WI38 (cell line): Measurements from ENCODE around the gene CIC.

Source experiments
- H3K4me3 ChIP-seq: 2 replicates; pipeline ENCODE4 v1.5.1; 2011; ENCODE audit warnings: low read depth, mild to moderate bottlenecking, control low read depth, low read length
- TF ChIP-seq, protein P1 (sequence below): IDR thresholded peaks from 2 replicates; pipeline ENCODE4 v1.5.1; 2012; ENCODE audit warnings: low read depth, mild to moderate bottlenecking, control low read depth, low read length

CIC gene

DNA sequence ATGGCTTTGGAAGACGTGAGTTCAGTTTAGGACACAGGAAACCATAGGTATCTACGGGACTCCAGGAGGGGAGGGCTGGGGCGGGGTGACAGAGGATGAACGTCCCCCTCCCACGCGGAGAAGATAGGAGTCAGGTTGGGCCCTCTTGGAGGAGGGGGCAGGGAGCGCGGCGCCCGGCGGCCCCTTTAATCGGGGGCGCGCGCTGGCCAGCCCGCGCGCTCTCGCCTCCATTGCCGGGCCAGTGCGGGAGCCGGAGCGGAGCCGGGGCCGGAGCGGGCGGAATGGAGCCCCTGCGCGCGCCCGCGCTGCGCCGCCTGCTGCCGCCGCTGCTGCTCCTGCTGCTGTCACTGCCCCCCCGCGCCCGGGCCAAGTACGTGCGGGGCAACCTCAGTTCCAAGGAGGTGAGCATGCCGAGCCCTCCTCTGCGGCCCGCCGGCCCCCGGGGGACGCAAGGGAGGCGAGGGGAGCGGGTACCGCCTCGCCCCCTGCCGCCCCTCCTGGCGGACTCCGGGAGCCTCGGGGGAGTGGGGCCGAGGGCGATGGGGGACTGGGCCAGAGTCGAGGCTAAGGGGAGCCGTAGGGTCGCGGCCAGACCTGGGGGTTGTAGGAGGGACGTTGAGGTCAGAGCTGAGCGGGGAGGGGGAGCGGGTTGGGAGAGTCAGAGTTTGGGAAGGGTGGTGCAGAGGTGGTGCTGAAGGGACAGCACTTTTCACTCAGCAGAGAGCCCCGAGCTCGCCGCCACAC, 44.2 kb downstream of the CIC start, which contains the start of gene TMEM145:
TMEM145 (plus strand) TSS at position 214 of the 744 bp plus-strand sequence; CDS start at position 282, 68 bp downstream.
- TF ChIP-seq, protein P1, sequence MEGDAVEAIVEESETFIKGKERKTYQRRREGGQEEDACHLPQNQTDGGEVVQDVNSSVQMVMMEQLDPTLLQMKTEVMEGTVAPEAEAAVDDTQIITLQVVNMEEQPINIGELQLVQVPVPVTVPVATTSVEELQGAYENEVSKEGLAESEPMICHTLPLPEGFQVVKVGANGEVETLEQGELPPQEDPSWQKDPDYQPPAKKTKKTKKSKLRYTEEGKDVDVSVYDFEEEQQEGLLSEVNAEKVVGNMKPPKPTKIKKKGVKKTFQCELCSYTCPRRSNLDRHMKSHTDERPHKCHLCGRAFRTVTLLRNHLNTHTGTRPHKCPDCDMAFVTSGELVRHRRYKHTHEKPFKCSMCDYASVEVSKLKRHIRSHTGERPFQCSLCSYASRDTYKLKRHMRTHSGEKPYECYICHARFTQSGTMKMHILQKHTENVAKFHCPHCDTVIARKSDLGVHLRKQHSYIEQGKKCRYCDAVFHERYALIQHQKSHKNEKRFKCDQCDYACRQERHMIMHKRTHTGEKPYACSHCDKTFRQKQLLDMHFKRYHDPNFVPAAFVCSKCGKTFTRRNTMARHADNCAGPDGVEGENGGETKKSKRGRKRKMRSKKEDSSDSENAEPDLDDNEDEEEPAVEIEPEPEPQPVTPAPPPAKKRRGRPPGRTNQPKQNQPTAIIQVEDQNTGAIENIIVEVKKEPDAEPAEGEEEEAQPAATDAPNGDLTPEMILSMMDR: no peak
- H3K4me3 ChIP-seq: peak within 1 kb of the TSS; percentile 48

DNA sequence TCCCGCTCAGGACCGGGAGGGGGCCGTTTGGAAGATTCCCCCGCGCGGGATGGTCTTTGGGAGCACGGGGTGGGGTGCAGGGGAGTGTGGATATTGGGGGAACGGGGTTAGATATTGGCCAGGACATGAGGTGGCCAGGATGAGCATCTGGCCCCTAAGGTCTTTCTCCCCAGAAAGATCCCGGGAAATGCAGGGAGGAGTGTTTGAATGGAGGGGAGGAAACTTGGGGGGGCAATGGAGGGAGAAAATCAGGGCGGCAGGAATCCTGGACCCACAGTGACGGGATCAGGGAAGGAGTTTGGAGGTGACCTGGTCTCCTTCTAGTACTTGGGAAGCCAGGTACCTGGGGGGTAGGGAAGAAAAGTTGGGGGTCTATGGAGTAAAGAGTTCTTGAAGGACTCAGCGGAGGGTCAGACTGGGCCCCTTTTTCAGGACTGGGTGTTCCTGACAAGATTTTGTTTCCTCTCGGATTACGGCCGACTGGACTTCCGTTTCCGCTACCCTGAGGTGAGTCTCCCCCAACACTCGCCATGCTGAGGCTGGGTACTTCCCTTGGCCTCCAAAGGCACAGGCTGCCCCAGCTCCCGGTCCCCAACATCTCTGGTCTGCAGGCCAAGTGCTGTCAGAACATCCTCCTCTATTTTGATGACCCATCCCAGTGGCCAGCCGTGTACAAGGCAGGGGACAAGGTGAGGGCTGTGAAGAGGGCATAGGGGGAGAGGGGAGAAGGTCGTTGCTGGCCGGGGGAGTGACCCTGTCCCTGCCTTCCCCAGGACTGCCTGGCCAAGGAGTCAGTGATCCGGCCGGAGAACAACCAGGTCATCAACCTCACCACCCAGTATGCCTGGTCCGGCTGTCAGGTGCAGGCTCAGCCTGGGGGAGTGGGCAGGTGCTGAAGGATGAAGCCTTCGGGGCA, 45.0 kb downstream of the CIC start:
- TF ChIP-seq, protein P1: no peak
- no peak overlapping the region for H3K4me3 ChIP-seq

DNA sequence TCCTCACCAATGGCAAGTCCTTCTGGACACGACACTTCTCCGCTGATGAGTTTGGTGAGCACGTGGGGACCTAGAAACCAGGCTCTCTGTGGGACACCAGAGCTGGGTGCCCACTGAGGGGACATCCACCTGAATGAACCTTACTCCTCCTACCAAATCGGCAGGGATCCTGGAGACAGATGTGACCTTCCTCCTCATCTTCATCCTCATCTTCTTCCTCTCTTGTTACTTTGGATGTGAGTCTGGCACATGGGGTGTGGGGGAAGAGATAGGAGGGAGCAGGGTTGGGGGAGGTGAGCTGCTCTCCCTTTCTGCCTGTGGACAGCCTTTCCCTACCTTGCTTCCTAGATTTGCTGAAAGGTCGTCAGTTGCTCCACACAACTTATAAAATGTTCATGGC, 46.0 kb downstream of the CIC start:
- TF ChIP-seq, protein P1: no peak
- no peak overlapping the region for H3K4me3 ChIP-seq

DNA sequence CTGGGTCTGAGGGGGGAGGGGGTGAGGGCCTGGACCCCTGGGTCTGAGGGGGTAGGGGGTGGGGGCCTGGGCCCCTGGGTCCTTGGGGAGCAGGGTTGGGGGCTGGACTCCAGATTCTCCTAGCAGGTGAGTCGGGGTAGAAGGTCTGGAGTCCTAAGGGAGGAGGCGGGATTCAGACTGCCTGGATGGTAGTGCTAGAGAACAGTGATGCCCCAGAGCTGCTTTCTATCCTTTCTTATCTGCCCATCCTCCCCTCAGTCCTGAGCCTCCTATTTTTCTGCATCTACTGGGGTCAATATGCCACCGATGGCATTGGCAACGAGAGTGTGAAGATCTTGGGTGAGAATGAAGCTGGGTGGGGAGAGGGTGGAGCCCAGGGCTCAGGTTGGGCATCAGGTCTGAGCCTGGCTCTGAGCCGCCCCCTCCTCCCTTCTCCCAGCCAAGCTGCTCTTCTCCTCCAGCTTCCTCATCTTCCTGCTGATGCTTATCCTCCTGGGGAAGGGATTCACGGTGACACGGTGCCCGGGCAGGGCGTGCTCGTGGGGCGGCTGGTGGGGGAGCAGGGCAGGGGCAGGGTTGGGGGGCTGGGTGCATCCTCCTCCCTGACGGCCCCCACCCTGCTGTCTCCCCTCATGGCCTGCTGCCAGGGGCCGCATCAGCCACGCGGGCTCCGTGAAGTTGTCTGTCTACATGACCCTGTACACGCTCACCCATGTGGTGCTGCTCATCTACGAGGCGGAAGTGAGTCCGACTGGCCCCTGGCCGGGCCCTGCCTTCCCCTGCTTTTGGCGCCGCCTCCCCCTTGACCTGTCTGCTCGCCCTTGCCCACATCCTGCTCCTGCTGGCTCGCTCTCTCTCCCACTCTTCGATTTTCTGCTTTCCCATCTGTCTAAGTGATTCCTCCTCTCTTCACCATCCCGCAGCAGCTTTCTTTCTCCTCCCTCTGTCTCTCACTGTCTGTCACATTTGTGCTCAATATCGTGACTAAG, 47.5 kb downstream of the CIC start:
- H3K4me3 ChIP-seq: no peak overlapping the region
- TF ChIP-seq, protein P1: no peak

DNA sequence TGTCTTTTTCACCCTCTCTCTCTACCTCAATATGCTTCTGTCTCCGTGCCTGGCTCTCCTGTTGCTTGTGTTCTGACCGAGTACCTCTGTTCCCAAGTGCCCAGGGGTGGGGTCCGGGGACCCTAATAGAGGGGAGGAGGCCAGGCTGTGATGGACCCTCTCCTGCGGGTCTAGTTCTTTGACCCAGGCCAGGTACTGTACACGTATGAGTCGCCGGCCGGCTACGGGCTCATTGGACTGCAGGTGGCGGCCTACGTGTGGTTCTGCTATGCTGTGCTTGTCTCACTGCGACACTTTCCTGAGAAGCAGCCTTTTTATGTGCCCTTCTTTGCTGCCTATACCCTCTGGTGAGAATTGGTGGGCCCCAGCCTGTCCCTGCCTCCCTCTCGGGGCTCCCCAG, 48.5 kb downstream of the CIC start:
- no peak overlapping the region for H3K4me3 ChIP-seq
- TF ChIP-seq, protein P1: no peak

DNA sequence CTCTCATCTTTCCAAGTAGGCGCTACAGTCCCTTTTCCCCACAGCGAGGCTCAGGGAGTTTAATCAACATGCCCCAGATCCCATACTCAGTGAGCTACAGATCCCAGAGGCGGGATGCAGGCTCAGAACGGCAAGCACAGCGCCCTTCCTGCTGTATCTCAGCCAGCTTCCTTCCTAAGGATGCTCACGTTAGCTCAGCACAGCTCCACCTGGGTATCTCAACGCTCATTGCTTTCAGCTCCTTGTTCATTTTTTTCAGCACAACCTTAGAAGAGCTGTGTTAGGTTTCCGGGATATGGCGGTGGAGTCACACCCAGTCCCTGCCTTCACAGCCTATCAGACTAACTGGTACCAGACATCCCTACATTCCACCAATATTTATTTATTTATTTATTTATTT, 53.3 kb downstream of the CIC start:
- no peak overlapping the region for H3K4me3 ChIP-seq
- TF ChIP-seq, protein P1: no peak
